Uterus (tissue), 2 donors: ENCODE results near the gene NMNAT2.
"Not testable (repeated sequence)": the region's sequence is repeated elsewhere in the genome, so short reads cannot be mapped to it uniquely, and the experiment has no call there.

Source experiments
- POLR2A ChIP-seq, 2 donors: fragments of 450-650 bp; IDR thresholded peaks; one replicate each; pipeline ENCODE4 v1.6.1; 2016; ENCODE audit warnings: antibody characterized with exemption in 2 of 2, mild to moderate bottlenecking in 1 of 2, moderate library complexity in 1 of 2
- TF ChIP-seq, protein P1 (sequence below), 4 experiments: fragments of 200-600 bp in 2 of 4; fragments of 450-650 bp in 2 of 4; sonication (generic) in 2 of 4; IDR thresholded peaks; one replicate each; pipeline ENCODE4 v1.5.1; 2016 to 2019; ENCODE audit warnings: antibody characterized with exemption in 4 of 4, mild to moderate bottlenecking in 2 of 4, moderate library complexity in 1 of 4

DNA sequence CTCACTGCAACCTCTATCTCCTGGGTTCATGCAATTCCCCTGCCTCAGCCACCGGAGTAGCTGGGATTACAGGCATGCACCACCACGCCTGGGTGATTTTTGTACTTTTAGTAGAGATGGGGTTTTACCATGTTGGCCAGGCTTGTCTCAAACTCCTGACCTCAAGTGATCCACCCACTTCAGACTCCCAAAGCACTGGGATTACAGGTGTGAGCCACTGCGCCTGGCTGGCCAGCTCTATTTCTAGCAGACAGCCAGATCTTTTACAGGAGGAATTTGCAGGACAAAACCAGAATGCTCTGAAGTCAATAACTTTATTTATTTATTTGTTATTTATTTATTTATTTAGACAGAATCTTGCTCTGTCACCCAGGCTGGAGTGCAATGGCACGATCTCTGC lies 144.2 kb downstream of the NMNAT2 start:
- TF ChIP-seq, protein P1, sequence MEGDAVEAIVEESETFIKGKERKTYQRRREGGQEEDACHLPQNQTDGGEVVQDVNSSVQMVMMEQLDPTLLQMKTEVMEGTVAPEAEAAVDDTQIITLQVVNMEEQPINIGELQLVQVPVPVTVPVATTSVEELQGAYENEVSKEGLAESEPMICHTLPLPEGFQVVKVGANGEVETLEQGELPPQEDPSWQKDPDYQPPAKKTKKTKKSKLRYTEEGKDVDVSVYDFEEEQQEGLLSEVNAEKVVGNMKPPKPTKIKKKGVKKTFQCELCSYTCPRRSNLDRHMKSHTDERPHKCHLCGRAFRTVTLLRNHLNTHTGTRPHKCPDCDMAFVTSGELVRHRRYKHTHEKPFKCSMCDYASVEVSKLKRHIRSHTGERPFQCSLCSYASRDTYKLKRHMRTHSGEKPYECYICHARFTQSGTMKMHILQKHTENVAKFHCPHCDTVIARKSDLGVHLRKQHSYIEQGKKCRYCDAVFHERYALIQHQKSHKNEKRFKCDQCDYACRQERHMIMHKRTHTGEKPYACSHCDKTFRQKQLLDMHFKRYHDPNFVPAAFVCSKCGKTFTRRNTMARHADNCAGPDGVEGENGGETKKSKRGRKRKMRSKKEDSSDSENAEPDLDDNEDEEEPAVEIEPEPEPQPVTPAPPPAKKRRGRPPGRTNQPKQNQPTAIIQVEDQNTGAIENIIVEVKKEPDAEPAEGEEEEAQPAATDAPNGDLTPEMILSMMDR (IDR thresholded peaks at IDR 0.05), result not testable (repeated sequence)
- not testable (repeated sequence) for TF ChIP-seq POLR2A (IDR thresholded peaks at IDR 0.05)
